ENCODE measurements around the gene SGSM2.

SGSM2 gene

DNA sequence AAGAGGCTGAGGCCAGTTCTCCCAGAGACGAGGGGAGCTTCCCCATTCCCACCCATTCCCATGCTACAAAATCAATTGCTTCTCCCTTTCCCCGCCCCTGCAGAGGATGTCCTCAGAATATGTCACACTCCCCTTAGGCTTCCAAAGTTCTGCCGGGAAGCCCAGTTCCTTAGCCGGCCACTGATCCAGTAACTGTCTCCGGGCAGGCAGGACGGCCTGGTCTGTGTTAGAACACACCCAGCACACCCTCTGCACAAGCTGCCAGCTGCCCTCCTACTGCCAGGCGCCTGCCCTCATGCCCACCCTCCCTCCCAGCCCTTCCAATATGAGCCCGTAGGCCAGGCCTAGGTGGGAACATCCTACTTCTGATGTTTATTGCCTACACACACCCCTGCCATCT is 31.1 kb downstream of the SGSM2 start:
- DNase-seq = no peak
- no peak for ATAC-seq

DNA sequence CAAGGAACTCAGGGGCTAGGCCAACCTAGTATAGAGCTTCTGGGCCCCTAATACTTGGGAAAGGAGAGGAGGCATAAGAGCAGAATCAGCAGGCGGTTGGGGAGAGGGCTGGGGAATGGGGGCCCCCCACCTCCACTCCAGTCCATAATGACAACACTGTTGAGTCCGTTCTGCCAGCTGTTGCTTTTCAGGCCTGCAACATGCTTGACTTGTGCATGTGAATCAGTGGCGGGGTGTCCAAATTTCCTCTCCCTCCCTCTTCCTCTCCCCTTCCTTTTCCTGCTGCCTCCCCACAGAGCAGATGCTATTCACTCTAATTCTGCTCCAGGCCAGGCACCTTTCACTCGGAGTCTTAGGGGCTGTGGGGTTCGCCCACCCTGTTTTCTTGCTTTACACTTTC is 31.7 kb downstream of the SGSM2 start:
- no peak for DNase-seq
- no peak for ATAC-seq

DNA sequence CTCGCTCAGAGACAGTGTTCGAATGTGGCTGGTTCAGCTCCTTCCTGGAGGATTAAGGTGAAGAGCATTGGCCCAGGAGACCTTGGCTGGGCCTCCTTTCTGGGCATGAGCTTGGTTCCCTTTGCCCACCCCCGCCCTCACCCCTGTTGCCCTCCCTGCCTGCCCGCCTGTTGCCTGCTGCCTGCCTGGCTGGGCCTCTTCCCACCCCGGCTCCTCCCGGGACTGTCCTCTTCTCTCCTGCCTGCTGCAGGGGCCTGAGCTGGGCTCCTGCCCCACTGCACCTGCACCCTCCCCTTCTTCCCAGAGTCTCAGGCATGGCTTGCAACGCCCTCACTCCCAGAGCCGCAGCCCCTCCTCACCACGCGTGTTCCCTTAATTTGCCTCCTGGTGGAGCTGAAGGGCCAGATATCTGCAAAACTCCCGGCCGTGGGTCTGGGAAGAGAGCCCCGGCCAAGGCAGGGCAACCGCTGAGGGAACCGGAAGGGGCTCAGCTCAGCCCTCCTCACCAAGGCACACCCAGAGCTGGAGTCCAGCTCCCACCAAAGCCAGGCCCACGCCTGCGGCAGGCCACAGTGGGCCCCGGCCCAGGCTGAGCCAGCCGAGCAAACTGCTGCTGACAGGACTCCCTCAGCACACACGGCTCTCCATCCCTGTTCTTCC is 32.4 kb downstream of the SGSM2 start:
- ATAC-seq = no peak
- DNase-seq = no peak

DNA sequence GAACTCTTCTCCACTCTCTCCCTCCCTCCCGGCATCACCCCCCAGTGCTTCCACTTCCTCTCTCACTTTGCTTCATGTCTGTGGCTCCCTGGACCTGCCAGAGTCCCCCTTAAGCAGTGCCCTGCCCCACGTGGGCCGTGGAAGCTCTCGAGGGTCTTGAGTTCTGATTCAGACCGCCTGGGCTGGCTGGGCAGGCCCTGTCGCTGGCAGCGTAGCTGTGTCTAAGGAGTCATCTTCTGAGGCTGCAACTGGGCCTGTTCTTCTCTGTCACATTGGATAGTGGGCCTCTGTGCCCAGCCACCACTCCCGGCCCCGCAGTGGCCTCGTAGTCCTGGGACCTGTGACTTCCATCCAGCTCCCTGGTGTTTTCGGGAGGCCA is 32.9 kb downstream of the SGSM2 start:
- DNase-seq (no peak), ATAC-seq (no peak)

DNA sequence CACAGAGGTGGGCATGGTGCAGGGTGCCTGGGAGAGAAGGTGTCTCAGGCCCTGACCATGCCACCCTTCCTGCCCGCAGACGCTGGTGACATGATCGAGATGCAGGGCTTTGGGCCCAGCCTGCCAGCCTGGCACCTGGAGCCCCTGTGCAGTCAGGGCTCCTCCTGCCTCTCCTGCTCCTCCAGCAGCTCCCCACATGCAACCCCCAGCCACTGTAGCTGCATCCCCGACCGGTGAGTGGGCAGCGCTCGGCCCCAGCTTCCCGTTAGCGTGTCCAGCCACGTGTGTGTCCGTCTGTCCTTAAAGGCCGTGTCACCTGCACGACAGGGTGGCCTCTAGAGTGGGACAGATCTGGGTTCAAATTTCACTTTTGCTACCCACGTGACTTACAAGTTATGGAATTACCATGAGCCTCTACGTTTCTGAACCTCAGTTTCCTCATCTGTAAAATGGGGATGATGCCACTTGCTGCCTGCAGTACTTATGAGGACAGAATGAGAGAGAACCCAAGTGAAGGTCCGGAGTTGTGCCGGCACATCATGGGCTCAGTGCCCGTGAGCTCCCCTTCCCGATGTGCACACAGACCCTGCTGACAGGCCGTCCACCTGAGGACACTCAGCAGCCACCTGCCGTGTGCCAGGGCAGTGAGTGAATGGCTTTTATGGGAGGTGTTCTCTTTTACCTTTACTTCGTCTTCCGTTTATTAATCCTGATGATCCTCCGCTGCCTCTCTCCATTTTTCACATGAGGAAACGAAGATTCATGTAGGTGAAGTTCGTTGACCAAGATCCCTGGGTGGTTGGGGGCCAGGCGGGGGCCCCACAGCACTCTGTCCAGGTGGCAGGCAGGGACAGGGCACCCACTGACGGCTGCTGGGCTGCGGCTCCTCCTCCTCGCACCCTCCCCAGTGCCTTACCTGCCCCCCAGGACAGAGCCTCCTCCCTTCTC is 34.2 kb downstream of the SGSM2 start:
- ATAC-seq (no peak), DNase-seq (no peak)

DNA sequence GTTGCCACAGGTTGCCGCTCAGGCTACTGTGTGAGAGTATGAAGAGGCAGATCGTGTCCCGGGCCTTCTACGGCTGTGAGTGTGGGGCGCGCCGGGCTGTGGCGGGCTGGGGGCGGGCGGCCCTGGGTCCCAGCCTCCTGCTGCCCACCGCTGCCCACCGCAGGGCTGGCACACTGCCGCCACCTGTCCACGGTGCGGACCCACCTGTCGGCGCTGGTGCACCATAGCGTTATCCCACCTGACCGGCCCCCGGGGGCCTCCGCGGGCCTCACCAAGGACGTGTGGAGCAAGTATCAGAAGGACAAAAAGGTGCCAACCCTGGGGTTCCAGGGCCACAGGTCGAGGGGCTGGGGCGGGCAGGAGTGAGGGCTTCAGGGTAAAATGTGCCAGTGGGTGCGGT is 34.9 kb downstream of the SGSM2 start:
- ATAC-seq = no peak
- no peak for DNase-seq

DNA sequence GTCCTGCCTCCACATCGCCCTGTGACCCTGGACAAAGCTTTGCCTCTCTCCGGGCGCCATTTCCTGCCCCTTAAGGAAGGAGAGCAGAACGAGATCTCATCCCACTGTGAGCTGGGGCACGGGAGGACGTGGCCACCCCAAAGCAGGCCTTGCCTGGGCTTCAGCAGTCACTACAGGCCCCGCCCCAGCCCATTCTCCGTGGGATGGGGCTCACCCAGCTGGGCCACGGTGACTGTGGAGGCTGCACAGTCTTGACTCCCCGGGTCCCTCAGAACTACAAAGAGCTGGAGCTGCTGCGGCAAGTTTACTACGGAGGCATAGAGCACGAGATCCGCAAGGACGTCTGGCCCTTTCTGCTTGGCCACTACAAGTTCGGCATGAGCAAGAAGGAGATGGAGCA is 35.4 kb downstream of the SGSM2 start:
- no peak for ATAC-seq
- DNase-seq = no peak

DNA sequence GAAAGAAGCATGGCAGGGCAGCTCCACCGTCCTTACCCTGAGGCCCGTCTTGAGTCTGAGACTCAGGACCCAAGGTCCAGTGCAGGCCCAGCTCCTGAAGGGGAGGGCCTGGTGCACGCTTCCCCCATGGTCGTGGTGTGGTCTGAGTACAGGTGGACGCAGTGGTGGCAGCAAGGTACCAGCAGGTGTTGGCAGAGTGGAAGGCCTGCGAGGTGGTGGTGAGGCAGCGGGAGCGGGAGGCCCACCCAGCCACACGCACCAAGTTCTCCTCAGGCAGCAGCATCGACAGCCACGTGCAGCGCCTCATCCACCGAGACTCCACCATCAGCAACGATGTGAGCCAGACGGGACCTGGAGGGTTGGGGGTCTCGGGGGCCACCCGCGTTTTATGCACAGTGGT is 35.9 kb downstream of the SGSM2 start:
- DNase-seq = no peak
- ATAC-seq = no peak

DNA sequence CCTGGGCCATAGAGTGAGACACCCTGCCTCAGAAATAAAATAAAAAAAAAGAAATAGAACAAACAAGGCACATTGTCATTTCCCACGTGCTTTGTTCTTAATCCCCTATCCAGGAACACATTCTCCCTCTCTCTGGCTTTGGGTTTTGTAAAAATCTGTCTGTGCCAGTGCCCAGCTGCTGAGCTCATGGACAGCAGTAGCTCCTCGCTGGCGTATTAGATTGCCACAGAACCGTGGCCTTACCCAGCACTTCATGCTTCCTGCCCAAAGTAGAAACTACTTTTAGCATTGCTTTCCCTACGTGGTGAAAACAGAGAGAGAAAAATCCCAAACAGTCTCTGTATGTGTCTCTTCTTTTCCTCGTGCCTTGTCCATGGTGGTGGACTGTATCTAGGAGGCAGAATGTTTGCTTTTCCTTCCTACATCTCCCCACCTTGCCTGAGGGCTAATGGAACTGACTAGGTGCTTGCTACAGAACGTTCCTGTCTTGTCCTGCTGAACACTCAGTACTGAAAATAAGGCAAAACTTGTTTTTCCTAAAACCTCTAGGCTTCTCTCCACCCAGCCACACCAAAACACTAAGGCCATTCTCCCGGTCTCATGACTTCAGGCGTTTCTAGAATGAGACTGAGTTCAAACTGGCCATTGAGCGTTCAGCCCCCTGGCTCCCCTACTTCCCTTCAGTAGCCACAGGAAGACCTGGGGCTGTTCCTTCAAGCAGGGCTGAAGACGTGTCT is 37.4 kb downstream of the SGSM2 start:
- ATAC-seq (no peak), DNase-seq (no peak)

DNA sequence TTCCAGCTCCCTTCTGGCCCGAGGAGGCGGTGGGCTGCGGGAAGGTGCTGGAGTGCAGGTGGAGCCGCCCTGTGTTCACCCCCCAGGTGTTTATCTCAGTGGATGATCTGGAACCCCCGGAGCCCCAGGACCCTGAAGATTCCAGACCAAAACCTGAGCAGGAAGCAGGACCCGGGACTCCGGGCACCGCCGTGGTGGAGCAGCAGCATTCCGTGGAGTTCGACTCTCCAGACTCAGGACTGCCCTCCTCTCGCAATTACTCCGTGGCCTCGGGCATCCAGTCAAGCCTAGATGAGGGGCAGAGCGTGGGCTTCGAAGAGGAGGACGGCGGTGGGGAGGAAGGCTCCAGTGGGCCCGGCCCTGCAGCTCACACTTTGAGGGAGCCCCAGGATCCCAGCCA is 38.1 kb downstream of the SGSM2 start:
- DNase-seq (no peak), ATAC-seq (no peak)

DNA sequence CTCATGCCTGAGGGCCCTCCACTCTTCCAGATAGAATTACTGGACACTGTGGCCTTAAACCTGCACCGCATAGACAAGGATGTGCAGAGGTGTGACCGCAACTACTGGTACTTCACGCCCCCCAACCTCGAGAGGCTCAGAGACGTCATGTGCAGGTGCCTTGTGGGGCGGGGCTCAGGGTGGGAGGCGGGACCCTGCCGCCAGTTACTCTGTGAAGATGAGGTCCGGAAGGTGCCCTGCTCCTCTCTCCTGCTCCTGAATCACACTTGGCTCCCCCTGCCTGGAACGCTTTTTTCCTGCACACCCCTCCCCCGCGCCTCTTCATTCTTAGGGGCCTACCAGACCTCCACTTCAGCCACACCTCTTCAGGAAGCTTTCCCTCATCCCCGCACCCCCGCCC is 38.8 kb downstream of the SGSM2 start:
- DNase-seq (no peak), ATAC-seq (no peak)

DNA sequence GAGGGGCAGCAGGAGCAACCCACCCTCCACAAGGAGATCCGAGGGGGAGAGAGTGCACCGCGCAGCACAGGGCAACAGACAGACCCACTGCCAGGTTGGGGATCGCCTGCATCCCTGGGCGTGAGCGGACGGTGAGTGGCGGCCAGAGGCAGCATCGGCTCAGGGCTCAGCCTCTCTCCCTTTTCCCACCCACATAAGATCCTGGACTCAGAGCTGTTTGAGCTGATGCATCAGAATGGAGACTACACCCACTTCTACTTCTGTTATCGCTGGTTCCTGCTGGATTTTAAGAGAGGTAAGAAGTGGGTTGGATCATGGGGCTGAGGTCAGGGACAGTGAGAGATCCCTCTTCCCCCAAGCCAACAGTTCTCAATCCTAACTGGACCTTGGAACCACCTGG is 40.4 kb downstream of the SGSM2 start:
- DNase-seq = no peak
- no peak for ATAC-seq

DNA sequence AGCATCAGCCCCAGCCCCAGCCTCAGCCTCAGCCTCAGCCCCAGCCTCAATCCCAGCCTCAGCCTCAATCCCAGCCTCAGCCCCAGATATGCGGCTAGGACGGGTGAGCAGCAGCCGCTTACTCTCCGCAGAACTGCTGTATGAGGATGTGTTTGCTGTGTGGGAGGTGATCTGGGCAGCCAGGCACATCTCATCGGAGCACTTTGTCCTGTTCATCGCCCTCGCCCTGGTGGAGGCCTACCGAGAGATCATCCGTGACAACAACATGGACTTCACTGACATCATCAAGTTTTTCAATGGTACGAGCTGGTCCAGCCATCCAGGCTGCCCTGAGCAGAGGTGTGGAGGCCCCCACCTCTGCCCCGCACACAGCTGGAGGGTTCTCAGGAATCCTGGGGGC is 41.6 kb downstream of the SGSM2 start:
- ATAC-seq = no peak
- no peak for DNase-seq

DNA sequence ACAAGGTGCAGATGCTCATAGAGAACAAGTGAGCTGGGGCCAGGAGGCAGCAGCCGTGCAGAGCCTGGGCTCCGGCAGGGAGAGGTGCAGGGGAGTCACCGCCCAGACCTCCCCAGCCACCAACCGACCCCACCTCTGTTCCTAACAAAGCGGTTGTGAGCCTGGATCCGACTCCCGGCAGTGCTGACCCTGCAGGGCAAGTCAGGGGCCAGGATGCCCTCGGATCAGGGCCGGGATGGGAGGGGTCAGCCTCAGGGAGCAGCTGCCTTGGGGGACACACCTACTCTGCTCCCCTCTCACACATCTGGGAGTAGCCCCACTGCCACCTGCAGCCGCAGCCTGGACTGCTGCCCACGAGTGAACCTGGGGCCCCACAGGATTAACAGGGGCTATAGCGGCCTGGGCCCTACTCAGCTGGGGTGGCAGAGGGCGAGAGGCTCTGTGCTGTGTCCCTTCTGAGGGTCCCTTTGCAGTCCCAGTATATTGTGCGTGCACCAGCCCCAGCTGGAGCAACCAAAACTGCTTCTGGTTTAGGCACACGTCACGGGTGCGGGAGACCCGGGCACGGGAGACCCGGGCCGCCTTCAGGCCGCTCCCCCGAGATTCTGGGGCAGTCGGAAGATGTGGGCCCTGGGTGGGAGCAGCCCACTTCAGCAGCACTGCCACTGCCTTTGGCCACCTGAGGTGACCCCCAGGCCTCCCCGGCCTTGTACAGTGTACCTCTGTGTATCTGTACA is 42.4 kb downstream of the SGSM2 start:
- DNase-seq (no peak), ATAC-seq (no peak)

DNA sequence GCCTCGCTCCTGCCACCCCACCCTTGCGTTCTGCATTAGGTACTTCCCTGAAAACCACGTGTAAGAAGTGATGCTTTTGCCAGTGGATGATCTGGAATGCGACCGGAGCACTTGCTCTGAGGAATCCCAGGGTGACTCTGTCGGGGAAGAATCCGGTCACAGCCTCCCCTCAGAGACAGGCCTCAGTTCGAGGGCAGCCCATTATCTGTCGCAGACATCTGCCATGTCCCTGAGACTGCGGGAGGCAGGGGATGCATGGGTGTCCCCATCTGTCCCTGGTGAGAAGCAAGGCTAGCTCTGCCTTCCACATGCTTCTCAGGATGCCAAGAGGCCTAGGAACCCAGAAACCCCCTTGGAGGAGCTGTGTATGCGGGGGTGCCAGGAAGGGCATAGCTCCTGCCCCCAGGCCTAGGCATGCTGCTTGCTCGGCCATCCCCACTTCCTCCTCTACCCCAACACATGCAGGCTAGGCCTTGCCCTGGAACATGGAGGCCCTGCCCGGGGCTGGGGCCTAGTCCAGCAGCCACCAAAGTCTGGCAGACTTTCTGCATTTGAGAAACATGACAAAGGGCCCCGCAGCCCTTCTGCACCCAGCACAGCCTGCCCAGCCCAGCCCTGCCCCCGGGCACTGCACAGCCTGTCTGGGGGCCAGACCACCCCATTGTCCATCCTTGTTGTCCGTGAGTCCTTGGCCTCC is 43.1 kb downstream of the SGSM2 start:
- DNase-seq (no peak), ATAC-seq (no peak)

DNA sequence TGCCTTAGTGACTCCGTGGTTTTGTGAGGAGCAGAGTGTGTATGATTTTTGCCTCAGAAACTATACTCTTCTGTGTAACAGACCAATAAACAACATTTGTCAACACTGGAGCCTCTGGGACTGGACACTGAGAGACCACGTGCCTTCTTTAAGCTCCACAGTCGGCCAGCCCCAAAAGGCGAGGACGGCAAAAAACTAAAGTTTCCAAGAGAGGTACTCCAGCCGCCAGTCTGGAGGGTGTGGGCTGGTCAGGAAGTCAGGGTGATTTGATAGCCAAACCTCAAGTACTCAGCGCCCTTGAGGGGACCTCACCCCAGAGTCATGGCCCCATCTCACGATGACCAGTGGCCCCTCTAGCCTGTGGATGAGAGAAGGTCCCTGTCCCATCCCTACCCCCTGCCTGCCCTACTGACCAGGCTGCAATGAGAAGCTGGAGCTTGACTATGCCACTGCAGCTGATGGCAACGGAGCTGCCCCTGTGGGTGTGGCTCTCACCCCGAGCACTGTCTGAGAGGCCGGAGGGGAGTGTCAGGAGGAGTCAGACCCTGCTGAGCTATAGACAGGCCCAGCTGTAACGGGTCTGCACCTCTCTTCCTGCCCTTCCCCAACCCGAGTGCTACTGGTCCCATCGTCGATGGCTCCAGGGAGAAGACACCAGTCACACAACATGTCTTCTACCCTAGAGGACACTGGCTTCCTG is 43.8 kb downstream of the SGSM2 start:
- DNase-seq (no peak), ATAC-seq (no peak)

DNA sequence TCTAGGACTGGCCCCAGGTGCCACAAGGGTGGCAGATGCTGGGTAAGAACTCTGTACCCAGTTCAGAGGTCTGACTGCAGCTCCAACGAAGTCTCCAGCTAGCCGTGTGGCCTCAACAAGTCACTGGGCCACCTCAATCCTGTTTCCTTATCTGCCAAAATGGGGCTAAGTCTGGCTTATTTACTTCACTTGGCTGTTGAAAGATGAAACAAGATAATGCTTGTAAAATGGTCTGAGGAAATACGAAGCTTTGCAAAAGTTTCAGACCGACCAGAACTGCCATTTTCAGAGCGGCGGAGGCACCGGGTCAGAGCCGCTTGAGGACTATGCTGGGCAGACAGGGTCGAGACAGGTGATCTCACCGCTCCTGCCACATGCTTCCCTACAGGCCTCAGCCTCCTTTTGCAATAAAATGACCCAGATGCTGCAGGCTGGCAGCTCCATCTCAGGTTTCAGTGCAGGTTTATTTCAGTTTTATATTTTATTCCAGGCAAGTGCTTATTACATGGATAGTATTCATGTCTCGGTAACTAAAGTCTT is 46.4 kb downstream of the SGSM2 start:
- DNase-seq = no peak
- no peak for ATAC-seq

DNA sequence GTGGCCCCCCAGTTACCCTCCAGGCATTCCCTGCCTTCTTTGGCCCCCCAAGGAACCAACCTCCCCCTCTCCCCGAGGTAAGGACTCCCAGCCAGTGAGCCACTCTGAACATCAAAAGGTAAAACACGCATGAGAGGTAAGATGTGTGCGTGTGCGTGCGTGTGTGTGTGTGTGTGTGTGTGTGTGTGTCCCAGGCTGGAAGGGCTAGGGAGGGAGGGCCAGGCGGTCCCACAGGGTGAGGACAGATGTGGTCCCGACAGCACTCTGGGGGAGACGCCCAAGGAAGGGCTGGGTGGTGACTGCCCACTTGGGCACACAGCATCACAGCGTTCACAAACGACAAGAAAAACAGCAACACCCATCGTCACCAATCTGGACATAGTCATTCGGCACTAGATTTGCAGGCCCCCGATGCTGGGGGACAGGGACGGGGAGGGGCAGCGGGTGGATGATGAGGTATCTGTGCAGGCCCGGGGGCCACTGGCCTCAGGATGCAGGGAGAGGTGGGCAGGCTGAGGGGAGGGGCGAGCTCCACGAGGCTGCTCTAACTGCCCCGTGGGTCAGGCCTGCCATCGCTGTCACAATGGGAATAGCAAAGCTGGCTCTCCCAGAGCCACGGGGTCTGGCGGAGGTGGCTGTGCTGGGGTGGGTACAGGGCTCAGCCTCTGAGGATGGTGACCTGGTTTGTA is 47.3 kb downstream of the SGSM2 start:
- no peak for DNase-seq
- ATAC-seq = no peak

DNA sequence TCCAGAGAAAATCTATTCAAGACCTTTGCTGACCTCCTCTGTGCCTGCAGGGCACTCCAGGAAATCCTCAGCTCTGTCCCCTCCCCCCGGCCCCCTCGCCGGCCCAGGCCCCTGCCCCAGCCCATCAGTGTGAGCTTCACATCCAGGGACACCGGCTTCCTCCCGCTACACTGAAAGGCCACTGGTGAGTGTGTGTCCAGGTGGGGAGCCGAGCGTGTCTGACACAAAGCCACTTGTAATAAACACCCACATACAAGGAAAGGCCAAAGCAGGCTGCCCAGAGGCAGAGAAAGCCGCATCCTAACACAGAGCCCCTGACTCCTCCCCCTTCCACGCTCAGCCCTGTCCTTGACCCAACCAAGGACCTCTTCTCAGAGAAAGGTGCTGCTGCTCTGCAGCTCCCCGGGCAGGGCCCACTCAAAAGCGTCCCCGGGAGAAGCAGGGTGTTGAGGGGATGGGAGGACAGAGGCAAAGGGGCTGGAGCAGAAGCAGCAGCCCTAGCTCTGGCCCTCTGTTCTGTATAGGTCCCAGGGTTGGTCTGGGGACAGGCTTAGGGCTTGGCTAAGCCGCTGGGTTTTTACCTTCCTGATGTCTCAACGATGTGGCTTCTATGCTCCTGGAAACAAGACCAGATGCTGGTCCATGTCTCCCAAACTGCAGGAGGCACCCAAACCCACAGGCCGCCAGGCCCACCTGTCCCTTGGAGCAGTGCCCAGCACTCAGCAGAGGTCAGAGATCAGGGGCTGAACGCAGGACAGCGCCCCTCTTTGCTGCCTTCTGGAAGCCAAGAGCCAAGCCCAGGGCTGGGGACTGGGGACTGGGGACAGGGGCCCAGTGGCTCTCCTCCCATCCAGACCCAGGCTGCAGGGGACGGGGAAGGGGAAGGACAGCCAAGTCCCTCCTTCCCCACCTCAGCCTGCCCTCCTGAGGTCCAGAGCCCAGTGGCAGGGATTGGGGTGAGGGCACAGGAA is 48.2 kb downstream of the SGSM2 start:
- ATAC-seq (no peak), DNase-seq (no peak)
